Mesenchymal stem cell (in vitro differentiated cells and primary cell): Measurements from ENCODE around the gene APBA1.

Experiments
- DNase-seq: peaks from one replicate; pipeline ENCODE4 v3.0.0-alpha.2; 2013
- H2AFZ ChIP-seq: one replicate; pipeline ENCODE4 v1.6.1; 2013; ENCODE audit warnings: low read depth, mild to moderate bottlenecking, control low read depth, inconsistent platforms, low read length, moderate library complexity
- H2AK5ac ChIP-seq: 2 replicates; pipeline ENCODE4 v1.6.1; 2013; ENCODE audit warnings: low read length, moderate library complexity, mild to moderate bottlenecking, inconsistent platforms; ENCODE audit not compliant: severe bottlenecking
- H2BK120ac ChIP-seq: one replicate; pipeline ENCODE4 v1.6.1; 2013; ENCODE audit warnings: low read depth, mild to moderate bottlenecking, inconsistent platforms, low read length, moderate library complexity
- H2BK12ac ChIP-seq, 2 experiments: one replicate each; pipeline ENCODE4 v1.6.1; 2013; ENCODE audit warnings: inconsistent platforms in 2 of 2, low read length in 2 of 2, mild to moderate bottlenecking in 2 of 2, moderate library complexity in 2 of 2, control low read depth in 1 of 2
- H2BK15ac ChIP-seq: one replicate; pipeline ENCODE4 v1.6.1; 2013; ENCODE audit warnings: mild to moderate bottlenecking, low read depth, inconsistent platforms; ENCODE audit not compliant: poor library complexity, severe bottlenecking
- H2BK5ac ChIP-seq: 2 replicates; pipeline ENCODE4 v1.6.1; 2013; ENCODE audit warnings: low read depth, mild to moderate bottlenecking, low read length, control low read depth, inconsistent platforms; ENCODE audit not compliant: poor library complexity, severe bottlenecking
- H3K14ac ChIP-seq, 2 experiments: one replicate each; pipeline ENCODE4 v1.6.1; 2013; ENCODE audit warnings: inconsistent platforms in 2 of 2, low read length in 2 of 2, control low read depth in 1 of 2, mild to moderate bottlenecking in 1 of 2, moderate library complexity in 1 of 2
- H3K18ac ChIP-seq, 2 experiments: one replicate each; pipeline ENCODE4 v1.6.1; 2013; ENCODE audit warnings: inconsistent platforms in 2 of 2, low read length in 2 of 2, control low read depth in 1 of 2, low read depth in 1 of 2, mild to moderate bottlenecking in 1 of 2
- H3K23ac ChIP-seq, 2 experiments: one replicate each; pipeline ENCODE4 v1.6.1; 2013; ENCODE audit warnings: inconsistent platforms in 2 of 2, low read length in 2 of 2, mild to moderate bottlenecking in 2 of 2, moderate library complexity in 2 of 2, control low read depth in 1 of 2
- H3K27ac ChIP-seq: 2 replicates; pipeline ENCODE4 v1.5.1; 2013; ENCODE audit warnings: mild to moderate bottlenecking, moderate library complexity, low read length, control low read depth, inconsistent platforms; ENCODE audit not compliant: poor library complexity, severe bottlenecking
- H3K27me3 ChIP-seq, 2 experiments: 2 replicates each; pipeline versions ENCODE4 v1.6.1 to v1.7.0; 2013; ENCODE audit warnings: low read length in 2 of 2, mild to moderate bottlenecking in 2 of 2, moderate library complexity in 2 of 2, control low read depth in 1 of 2, inconsistent platforms in 1 of 2; ENCODE audit not compliant: control insufficient read depth in 1 of 2, insufficient read depth in 1 of 2
- H3K36me3 ChIP-seq, 2 experiments: 2 replicates each; pipeline versions ENCODE4 v1.6.1 to v1.7.0; 2013; ENCODE audit warnings: low read length in 2 of 2, control low read depth in 1 of 2, inconsistent platforms in 1 of 2, low read depth in 1 of 2, mild to moderate bottlenecking in 1 of 2; ENCODE audit not compliant: insufficient read depth in 2 of 2, control insufficient read depth in 1 of 2
- H3K4ac ChIP-seq, 2 experiments: one replicate each; pipeline ENCODE4 v1.6.1; 2013; ENCODE audit warnings: inconsistent platforms in 2 of 2, low read length in 2 of 2, mild to moderate bottlenecking in 2 of 2, moderate library complexity in 2 of 2, control low read depth in 1 of 2, low read depth in 1 of 2
- H3K4me1 ChIP-seq: 2 replicates; pipeline ENCODE4 v1.6.1; 2013; ENCODE audit warnings: low read depth, low read length, control low read depth; ENCODE audit not compliant: control insufficient read depth, insufficient read depth
- H3K4me2 ChIP-seq: 2 replicates; pipeline ENCODE4 v1.6.1; 2013; ENCODE audit warnings: low read length, mild to moderate bottlenecking, inconsistent platforms; ENCODE audit not compliant: poor library complexity, severe bottlenecking
- H3K4me3 ChIP-seq, 2 experiments: 2 replicates each; pipeline versions ENCODE4 v1.5.1 to v1.7.0; 2013; ENCODE audit warnings: low read length in 2 of 2, mild to moderate bottlenecking in 2 of 2, control low read depth in 1 of 2, low read depth in 1 of 2; ENCODE audit not compliant: insufficient read depth in 1 of 2
- H3K79me1 ChIP-seq: replicated peaks from 2 replicates; pipeline ENCODE4 v1.6.1; 2013; ENCODE audit warnings: mild to moderate bottlenecking, control low read depth, low read length, inconsistent platforms; ENCODE audit not compliant: poor library complexity, severe bottlenecking
- H3K9ac ChIP-seq: 2 replicates; pipeline ENCODE4 v1.7.0; 2013; ENCODE audit warnings: mild to moderate bottlenecking, low read length, moderate library complexity
- H3K9me3 ChIP-seq: 2 replicates; pipeline ENCODE4 v1.7.0; 2013; ENCODE audit warnings: mild to moderate bottlenecking, low read length; ENCODE audit not compliant: control insufficient read depth
- H4K8ac ChIP-seq: one replicate; pipeline ENCODE4 v1.6.1; 2013; ENCODE audit warnings: inconsistent platforms, mild to moderate bottlenecking, low read length, moderate library complexity
- H4K91ac ChIP-seq: one replicate; pipeline ENCODE4 v1.6.1; 2013; ENCODE audit warnings: mild to moderate bottlenecking, low read length, inconsistent platforms
- WGBS: methylation state at CpG from one replicate; pipeline ENCODE4 v1.1.7; 2013; ENCODE audit warnings: mixed read lengths; 5-methylcytosine and 5-hydroxymethylcytosine counted together

APBA1 gene

DNA sequence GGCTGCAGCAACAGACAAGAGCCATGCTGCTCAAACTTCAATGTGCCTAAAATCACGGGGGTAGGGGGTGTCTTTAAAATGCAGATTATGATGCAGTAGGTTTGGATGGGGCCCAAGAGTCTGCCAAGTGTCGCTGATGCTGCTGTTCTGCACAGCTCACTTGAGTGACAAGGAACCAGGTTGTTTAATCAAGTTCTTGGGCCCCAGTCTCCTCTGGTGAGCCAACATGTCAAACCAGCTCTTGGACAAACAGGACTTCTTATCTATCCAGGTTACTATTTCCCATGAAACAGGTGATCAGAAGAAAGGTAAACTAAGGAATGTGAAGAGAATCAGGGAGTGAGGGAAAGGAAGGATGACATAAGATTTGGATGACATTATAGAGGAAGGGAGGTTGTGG is 78.0 kb downstream of the APBA1 start:
- no peak overlapping the region for H3K4me2 ChIP-seq
- no peaks in the 10 kb centered on the region for H3K79me1 ChIP-seq
- H3K9ac ChIP-seq, result no peak overlapping the region
- no peaks in the 10 kb centered on the region for H3K36me3 ChIP-seq
- no peak overlapping the region for H2AFZ ChIP-seq
- H3K4ac ChIP-seq, result no peak overlapping the region
- H3K9me3 ChIP-seq, result no peaks in the 10 kb centered on the region
- no peak overlapping the region for H3K4me3 ChIP-seq
- no peak overlapping the region for H2BK5ac ChIP-seq
- no peak overlapping the region for H2AK5ac ChIP-seq
- no peak overlapping the region for H3K23ac ChIP-seq
- no peak overlapping the region for H2BK120ac ChIP-seq
- H4K91ac ChIP-seq, result no peak overlapping the region
- H4K8ac ChIP-seq, result no peak overlapping the region
- no peak overlapping the region for H3K27ac ChIP-seq
- no peak overlapping the region for H3K14ac ChIP-seq
- no peaks in the 10 kb centered on the region for H3K4me1 ChIP-seq
- 64% methylated on average over 2 of the region's 2 CpGs for WGBS
- H3K18ac ChIP-seq, result no peak overlapping the region
- H3K27me3 ChIP-seq, result no peaks in the 10 kb centered on the region
- H2BK12ac ChIP-seq, result no peak overlapping the region
- H2BK15ac ChIP-seq, result no peak overlapping the region
- DNase-seq, result no peak

DNA sequence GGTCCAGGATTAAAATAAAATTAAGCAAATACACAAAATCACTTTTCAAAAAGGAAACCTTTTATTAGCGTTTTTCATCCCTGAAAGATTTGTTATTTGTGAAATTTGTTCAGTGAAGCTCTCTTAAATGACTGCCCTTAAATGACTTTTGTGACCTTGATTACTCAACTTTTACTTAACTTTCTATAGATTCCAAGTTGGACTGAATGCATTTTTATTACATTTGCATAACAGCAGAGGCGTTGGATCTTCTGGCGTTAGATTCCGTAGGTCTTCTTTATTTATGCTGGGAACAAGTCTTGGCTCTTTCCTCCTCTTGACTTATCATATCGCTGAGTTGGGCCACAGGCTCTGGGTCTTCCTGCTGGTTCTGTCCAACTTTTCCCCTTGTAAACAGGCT is 78.4 kb downstream of the APBA1 start:
- Histone ChIP-seq H3K4me2 (no peak overlapping the region), H4K91ac (no peak overlapping the region), H2BK15ac (no peak overlapping the region), H3K14ac (no peak overlapping the region), H3K9me3 (no peaks in the 10 kb centered on the region), H3K27me3 (no peaks in the 10 kb centered on the region), H3K36me3 (no peaks in the 10 kb centered on the region), H3K4me1 (no peaks in the 10 kb centered on the region), H2BK120ac (no peak overlapping the region), H2AFZ (no peak overlapping the region), H3K27ac (no peak overlapping the region), H3K23ac (no peak overlapping the region), H3K4me3 (no peak overlapping the region), H3K79me1 (no peaks in the 10 kb centered on the region), H3K18ac (no peak overlapping the region), H2BK12ac (no peak overlapping the region), H4K8ac (no peak overlapping the region), H2BK5ac (no peak overlapping the region), H3K4ac (no peak overlapping the region), H3K9ac (no peak overlapping the region), H2AK5ac (no peak overlapping the region)
- DNase-seq, result no peak
- over 99% methylated on average over 4 of the region's 5 CpGs for WGBS

- WGBS, result 89% methylated on average over 3 of the region's 3 CpGs
- H3K4me3 ChIP-seq, result no peak overlapping the region
- H3K9ac ChIP-seq, result no peak overlapping the region
- DNase-seq, result no peak
- no peaks in the 10 kb centered on the region for H3K4me1 ChIP-seq
- H2AFZ ChIP-seq, result no peak overlapping the region
- no peak overlapping the region for H3K23ac ChIP-seq
- H4K8ac ChIP-seq, result no peak overlapping the region
- no peaks in the 10 kb centered on the region for H3K27me3 ChIP-seq
- no peak overlapping the region for H3K14ac ChIP-seq
- H2BK15ac ChIP-seq, result no peak overlapping the region
- H3K4me2 ChIP-seq, result no peak overlapping the region
- no peak overlapping the region for H3K18ac ChIP-seq
- no peaks in the 10 kb centered on the region for H3K79me1 ChIP-seq
- no peak overlapping the region for H2BK12ac ChIP-seq
- H3K9me3 ChIP-seq, result no peaks in the 10 kb centered on the region
- H3K4ac ChIP-seq, result no peak overlapping the region
- H4K91ac ChIP-seq, result no peak overlapping the region
- H3K36me3 ChIP-seq, result no peaks in the 10 kb centered on the region
- no peak overlapping the region for H3K27ac ChIP-seq
- H2AK5ac ChIP-seq, result no peak overlapping the region
- no peak overlapping the region for H2BK120ac ChIP-seq
- no peak overlapping the region for H2BK5ac ChIP-seq
These were observed 78.9 kb downstream of the APBA1 start for GRCh38 chr9:69593301-69593700.

- Histone ChIP-seq H3K23ac (no peak overlapping the region), H2BK12ac (no peak overlapping the region), H3K9ac (no peak overlapping the region), H3K27me3 (no peaks in the 10 kb centered on the region), H4K91ac (no peak overlapping the region), H3K9me3 (no peaks in the 10 kb centered on the region), H3K27ac (no peak overlapping the region), H2BK120ac (no peak overlapping the region), H3K4me2 (no peak overlapping the region), H3K4ac (no peak overlapping the region), H3K79me1 (no peaks in the 10 kb centered on the region), H2AK5ac (no peak overlapping the region), H2BK15ac (no peak overlapping the region), H4K8ac (no peak overlapping the region), H3K4me1 (peaks cover 2% of the 10 kb centered on the region), H3K18ac (no peak overlapping the region), H3K14ac (no peak overlapping the region), H3K4me3 (no peak overlapping the region), H3K36me3 (no peaks in the 10 kb centered on the region), H2BK5ac (no peak overlapping the region), H2AFZ (no peak overlapping the region)
- WGBS, result 88% methylated on average over 5 of the region's 5 CpGs
- no peak for DNase-seq
These were observed 81.9 kb downstream of the APBA1 start for GRCh38 chr9:69590266-69590665.
